Hematopoietic multipotent progenitor cell treated with erythropoietin and hydrocortisone succinate and interleukin-3 and kit ligand, for 8 days (in vitro differentiated cells): Measurements from ENCODE around the gene SNORC.
"Not testable (repeated sequence)": the region's sequence is repeated elsewhere in the genome, so short reads cannot be mapped to it uniquely, and the experiment has no call there.

Source experiments
- DNase-seq: peaks from one replicate; pipeline ENCODE4 v3.0.0-alpha.2; 2015

Gene SNORC

DNA sequence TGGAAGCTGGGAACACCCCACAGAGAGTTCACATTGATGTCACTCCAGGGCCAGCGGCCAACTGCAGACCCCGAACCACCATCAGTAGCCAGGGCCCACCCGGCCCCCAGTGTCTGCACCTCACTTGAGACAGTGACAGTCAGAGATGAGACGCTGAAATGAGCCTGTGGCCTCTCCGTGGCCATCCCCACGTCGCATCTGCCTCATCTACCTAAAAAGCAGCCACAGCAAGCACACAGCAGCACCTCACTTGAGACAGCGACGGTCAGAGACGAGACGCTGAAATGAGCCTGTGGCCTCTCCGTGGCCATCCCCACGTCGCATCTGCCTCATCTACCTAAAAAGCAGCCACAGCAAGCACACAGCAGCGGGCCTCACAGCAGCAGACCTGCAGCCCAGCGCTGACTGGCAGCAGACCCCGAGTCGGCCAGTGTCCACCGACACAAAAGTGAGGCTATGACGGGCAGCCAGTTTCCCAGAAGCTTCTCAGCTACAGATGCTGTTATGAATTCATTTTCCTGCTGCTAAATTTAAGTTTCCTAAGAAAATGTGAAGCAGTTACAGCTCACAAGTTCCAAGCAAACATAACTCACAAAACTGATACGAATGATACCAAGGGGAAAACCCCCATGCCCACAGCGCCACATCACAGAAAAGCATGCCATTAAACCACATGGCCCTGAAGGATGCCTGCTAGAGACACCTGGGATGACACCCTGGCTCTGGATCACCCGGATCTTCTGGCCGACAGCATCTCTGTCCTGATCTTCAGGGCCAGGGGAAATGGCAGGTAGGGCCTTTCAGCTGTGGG lies 27.7 kb downstream of the SNORC start:
- DNase-seq = no peak

DNA sequence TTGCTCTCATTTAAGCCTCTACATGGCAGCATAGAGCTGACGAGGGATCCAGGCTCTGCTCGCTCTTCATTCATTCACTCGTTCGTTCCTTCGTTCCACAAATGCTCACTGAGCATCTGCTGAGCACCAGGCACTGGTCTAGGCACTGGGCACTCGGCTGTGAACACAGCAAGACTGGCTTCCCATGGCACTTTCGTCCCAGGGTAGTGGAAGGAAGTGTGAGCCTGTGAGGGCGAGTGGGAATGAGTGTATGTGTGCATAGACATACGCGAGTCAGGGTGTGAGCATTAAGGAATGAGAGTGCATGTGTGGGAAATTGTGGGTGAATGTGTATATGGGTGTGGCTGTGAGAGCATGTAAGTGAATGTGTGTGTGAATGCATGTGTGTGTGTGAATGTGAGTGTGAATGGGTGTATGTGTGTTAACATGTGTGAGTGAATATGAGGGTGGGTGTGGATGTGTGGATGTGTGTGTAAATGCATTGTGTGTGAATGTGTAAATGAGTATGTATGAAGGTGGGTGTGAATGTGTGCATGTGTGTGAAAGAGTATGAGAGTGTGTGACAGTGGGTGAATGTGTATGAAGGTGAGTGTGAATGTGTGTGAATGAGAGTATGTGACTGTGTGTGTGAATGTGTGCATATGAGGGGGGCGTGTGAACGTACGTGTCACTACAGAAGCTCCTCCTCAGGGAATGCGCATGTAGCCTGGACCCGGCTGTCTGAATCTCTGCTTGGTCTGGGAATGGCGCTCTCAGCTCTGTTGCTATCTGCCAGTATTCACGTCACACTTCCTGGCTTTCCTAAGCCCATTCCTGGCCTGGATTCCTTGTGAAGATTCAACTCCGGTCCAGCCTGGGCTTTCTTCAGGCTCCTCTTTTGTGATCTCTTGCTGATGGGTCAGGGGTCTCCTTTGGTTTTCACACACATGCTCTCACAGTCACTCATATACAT lies 28.8 kb downstream of the SNORC start:
- no peak for DNase-seq

DNA sequence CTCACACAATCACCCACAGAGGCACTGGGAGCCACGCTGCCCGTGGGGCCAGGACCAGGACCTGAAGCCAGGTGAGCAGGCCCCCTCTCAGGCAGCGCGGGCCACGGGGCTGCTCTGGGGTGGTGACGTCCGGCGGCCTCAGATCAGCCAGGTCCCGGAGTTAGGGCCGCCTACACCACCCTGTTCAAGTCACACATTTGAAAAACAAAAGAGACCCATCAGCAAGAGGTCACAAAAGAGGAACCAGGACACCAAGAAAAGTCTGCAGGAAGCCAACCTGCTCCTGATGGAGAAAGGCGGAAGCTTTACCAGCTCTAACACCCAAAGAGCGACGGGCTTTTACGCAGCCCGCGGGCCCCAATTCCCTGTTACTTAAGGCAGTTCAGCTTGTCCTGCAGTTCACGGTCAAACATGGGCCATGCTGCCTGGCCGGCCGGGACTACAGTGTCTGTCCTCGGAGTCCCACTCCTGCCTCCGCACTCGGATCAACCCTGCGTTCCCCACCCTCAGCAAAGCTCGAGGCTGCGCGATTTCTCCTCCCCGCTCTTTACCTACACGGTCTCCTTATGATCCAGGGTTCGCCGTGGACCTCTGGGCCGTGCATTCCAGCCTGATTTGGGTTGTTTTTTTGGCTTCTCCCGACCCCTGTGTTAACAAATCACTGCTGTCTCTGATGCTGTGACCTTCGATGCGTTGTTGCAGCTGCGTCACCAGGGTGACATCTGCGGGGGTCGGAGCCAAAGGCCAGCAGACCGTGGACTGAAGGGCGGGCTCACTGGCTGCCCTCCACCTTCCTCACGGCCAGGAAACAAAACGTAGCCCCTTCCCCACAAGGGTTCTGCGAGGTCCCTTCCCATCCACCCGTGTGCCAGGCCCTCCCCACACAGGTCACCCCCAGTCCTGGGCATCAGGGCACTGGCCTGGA lies 31.0 kb downstream of the SNORC start:
- DNase-seq = no peak

DNA sequence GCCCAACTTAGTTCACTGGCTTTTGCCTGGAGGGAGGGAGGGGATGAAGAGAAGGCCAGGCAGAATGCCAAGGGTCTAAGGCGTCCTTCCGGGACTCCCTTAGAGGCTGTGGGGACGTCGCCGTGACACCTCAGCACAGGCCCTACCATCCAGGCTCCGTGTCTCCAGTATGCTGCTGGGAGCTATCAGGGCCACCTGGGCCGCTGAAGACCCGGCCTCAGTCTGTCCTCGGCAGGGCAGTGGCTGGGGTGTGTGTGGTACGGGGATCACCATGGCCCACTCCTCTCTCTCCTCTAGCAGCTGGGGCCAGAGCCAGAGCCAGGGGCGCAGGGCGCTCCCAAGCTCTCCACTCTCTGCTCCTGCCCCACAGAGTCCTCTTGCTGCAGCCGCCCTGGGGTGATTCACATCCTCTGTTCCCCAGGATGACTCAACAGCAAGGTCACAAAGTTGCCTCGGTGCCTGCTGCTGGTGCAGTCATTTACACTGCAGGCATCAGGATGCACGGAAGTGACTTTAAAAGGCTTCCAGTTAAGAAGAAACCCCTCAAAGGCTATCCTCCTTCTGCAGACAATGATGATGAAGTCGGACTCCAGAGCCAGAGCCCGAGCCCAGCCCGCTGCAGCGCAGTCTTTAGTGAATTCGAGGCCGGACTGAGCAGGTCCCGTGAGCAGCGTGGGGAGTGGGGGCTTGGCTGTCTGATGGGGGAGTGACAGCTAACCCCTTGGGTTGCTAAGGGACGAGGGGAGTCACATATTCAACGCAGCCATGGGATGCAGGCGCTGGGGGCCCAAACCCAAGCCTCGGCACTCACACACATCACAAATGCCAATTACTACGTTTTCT lies 31.9 kb downstream of the SNORC start:
- DNase-seq = no peak

DNA sequence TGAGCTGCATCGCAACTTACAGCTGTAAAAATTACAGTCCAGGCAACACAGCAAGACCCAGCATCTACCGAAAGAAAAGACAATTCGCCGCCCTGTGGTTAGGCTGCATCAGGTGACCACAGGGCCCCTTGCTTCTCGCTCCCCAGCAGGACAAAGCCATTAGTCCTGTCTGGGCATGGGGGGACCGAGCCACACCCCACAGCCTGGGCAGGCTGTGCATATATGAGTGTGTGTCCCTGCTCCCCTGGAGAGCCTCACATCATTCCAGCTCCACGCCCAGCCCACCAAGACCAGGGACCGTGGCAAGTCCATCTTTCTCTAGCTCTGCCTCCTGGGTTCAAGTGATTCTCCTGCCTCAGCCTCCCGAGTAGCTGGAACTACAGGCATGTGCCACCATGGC lies 33.9 kb downstream of the SNORC start:
- no peak for DNase-seq

DNA sequence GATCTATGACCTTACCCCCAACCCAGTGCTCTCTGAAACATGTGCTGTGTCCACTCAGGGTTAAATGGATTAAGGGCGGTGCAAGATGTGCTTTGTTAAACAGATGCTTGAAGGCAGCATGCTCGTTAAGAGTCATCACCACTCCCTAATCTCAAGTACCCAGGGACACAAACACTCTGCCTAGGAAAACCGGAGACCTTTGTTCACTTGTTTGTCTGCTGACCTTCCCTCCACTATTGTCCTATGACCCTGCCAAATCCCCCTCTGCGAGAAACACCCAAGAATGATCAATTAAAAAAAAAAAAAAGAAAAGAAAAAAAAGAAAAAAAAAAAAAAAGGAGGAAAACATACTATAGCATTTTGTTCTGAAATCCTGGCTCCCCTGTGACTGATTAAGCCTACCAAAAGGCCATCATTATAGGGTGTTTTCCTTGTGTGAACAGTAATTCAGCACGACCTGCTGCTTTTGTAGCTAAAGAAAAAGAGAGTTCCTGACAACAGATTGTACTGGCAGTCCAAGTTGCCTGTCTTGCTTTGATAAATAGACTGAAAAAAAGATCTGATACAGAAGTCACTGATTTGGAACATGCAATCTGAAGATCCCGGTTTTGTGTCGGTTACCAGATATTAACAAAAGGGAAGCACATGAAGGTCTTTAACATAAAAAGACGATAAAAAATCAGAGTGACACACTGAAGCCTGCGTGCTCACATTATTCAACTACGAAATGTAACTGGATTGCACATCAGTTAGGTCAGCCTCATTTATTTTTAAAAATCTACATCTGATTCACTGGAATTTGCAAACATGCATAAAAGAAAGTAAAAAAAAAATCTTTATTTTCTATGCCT lies 37.0 kb downstream of the SNORC start:
- DNase-seq = not testable (repeated sequence)

DNA sequence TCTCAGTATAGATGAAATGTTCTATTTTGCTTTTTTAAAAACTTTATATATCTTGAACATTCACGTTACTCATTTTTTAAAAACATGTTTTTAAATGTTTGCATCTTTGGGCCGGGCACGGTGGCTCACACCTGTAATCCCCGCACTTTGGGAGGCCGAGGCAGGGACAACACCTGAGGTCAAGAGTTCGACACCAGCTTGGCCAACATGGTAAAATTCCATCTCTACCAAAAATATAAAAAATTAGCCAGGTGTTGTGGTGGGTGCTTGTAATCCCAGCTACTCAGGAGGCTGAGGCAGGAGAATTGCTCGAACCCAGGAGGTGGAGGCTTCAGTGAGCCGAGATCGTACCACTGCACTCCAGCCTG lies 37.6 kb downstream of the SNORC start:
- not testable (repeated sequence) for DNase-seq

DNA sequence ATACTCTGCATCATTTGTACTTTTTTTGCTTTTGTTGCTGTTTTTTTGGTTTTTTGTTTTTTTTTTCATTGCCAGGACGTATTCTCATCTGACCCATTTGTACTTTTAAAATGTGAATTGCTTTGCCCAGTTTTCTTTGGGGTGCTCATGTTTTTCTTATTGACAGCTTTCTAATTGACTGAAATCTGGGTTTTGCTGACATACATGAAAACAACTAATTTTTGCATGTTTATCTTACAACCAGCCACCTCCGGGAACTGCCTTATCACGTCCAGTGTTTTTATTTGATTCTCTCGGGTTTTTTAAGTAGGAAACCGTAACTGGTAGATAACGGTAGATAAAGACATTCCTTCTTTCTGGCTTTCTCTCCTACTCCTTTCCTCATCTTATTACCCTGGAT lies 38.6 kb downstream of the SNORC start:
- DNase-seq = no peak

DNA sequence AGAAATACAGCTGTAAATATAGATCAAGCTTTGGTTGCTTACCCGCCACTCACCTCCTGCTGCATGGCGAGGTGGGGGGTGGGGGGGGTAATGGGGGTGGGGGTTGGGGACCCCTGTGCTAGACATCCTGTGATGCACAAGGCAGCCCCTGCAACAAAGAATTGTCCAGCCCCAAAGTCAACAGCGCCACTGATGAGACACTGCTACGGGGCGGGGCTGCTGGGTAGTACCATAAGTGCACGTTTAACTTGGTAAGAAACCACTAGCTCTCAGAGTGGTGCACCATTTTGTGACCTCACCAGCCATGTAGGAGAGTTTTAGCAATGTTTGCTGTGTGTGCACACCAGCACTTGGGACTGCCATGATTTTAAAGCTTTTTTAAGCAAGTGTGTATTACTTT lies 40.3 kb downstream of the SNORC start:
- DNase-seq = no peak

DNA sequence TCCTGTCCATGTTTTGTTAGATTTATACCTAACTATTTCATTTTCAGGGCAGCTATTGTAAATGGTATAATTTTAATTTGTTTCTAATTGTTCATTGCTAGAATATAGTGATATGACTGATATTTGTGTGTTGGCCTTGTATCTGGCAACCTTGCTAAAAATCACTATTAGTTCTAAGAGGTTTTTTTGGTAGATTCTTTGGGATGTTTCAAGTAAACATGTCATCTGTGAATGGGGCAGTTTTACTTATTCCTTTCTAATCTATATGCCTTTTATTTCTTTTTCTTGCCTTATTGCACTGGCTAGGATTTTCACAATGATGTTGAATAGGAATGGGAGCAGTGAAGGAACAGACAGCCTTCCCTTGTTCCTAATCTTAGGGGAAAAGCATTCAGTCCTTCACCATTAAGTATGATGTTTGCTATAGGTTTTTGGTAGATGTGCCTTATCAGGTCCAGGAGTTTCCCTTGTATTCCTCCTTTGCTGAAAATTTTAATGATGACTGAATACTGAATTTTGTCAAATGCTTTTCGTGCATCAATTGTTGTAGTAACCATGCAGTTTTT lies 41.7 kb downstream of the SNORC start:
- DNase-seq = no peak

DNA sequence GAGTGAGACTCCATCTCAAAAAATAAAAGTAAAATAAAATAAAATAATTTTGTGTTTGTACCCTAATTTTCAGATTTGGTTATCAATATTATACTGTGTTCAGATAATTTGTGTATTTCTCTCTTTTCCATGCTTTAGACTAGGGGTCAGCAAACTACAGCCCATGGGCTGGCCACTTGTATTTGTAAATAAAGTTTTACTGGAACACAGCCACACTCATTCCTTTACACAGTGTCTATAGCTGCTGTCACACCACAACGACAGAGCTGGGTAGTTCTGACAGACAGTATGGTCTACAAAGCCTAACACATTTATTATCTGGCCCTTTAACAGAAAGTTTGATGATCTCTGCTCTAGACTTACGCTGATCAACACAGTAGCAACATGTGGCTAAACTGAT lies 43.8 kb downstream of the SNORC start:
- DNase-seq = no peak

DNA sequence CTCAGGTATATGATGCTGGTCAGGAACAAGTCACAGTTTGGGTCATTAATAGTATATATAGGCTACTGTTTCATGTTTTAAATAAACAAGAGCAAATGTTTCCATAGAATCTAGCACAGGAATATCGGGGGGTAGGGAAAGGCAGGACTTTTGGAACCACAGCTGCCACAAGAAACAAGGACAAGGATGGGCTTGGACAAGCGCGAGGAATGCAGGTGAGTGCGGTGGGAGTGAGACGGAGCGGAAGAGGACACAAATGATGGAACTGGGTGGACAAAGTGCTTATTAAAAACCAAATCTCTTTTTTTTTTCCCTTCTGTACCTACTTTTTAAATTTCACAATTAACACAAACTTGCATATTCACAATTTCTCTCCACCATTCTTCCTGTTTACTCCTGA lies 49.1 kb downstream of the SNORC start:
- no peak for DNase-seq

DNA sequence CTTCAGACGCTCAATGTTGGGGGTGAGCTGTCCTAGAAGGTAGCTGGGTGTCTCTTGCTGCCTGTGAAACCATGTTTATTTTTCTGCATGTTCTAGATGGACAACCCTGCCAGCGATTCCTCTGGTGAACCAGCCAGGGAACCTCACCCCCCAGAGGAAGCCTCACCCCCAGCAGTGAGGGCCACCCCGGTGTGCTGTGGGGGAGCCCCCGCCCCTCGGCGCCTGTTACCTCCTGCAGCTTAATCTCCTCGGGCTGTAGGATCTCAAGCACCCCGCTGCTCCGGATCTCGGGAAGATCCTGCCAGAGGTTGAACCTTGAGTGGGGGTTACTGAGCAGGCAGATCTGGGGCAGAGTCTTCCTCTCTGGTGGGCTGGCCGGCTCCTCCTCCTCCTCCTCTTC lies 50.0 kb downstream of the SNORC start:
- no peak for DNase-seq

DNA sequence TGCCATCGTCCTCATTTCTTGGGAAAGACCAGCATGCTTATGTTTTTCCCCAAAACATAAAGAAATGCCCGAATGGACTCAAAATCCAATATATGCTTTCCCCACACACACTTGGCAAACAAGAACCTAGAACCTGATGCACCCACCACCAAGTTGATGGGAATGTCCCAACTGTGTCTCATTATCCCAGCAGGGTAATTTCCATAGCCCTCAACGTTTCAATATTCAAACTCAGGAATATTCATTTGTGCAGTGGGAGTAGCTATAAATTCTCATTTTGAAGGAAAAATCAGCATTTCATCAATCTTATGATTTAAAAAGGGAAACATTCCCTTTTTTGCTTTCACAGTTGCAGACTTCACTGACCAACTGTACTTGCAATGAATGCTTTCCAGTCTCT lies 50.7 kb downstream of the SNORC start:
- no peak for DNase-seq

DNA sequence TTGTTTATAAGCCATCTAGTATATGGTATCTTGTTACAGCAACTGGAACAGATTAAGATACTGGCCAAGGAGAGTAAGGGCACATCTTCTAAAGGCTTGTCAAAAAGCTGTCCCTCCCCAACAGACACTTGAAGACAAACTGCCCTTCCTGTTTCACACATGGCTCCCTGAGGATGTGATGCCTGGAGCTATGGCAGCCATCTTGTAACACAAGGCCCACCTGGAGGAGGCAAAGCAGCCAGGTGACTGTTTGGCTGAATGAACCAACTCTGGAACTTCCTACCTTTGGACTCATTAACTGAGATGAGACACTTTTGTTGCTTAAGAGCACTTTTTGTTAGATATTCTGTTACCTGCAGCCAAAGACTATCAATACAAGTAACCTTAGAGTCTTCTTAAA lies 54.4 kb downstream of the SNORC start:
- DNase-seq = no peak

DNA sequence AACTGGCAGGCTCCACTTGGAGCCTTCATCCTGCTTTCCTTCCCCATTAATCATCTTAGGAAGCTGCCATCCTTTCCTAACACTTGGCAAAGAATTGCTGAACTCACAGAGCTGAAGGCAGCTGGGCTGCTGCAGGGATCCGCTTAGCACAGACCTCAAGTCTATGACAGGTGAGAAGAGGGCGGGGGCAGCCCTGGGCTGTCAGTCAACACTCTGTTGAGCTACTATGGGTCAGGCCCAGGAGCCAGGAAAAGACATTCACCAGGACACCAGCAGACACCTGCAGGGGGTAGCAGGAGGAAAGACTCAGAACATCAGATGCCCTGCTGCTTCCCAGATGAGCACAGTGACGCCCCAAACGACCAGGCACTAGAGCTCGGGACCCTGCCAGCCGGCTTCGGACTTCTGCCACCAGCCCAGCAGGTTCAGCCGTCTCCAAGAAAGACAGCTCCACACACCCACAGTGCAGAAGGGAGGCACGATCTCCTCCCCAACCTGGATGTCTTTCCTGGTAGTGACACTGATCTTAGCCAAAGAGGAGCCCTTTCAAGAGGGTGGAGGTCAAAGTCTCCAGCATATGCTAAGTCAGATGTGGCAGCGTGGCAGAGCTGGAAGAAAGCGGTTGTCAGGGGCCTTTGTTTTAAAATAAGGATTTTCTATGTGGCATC lies 55.2 kb downstream of the SNORC start:
- DNase-seq = no peak

DNA sequence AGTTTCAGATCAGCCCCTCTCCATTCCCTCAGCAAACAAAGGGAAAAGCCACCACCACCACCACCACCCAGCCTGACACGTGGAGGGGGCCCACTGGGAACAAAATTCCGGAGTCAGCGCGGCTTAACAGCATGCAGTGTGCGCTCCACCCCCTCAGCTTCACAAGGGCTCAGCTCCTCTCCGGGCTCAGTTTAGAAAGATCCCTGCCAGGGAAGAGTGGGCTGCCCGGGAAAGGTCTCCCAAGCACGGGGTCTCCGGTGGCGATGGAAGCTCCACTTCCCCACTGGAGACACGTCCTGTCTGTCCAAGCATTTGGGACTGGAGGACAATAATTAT lies 55.7 kb downstream of the SNORC start:
- no peak for DNase-seq

DNA sequence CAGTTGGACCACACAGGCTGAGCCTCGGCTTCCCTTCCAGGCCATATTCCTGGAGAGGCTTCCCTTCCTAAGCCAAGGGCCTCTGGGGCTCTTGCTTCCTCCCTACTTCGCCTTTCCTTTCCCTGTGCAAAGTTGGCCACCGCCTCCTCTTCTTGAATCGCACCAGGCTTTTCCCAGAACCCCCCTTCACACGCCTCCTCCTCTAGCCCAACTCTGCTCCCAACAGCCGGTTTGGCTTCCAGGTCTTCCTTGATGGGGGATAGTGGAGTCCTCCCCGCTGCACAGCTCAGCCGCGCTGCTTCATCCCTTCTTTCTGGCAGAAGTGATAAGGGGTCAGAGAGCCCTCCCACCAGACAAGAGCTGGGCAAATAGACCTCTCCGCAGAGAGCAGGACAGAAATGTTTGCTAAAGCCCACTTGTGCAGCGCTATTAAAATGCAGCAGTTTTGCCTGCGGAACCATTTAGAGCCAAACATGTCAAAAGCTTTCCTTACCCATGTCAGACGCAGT lies 56.4 kb downstream of the SNORC start:
- DNase-seq = no peak

DNA sequence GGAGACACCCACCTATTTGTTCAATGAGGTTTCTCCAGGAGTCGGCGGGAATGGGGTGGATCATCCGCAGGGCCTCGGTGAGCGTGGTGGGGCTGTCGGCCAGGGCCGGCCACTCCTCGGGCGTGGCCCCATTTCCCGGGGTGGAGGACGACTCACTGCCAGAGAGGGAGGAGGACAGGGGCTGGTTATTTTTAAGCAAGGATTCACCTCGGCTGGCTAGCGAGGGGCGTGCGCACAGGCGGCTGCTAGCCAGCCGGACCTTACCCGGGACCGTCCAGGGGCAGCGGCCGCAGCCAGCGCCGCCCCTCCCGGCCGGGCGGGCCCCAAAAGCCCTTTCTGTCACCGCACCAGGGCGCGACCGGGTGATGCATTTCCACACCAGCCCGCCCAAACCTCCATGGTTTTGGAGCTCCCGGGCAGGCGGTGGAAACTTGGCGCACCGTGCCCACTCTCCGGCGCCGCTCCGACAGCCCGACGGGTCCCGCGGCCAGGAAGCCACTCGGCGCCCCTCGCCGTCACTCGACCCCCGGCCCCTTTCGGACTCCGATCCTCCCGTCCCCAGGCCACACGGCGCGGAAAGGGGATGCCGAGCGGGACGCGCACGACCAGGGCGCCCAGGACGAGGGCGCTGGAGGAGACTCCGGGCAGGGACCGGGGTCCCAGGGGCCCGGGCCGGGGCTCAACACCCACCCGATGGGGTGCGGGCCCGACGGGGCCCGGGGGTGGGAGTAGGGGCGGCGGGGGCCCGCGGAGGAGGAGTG lies 57.1 kb downstream of the SNORC start:
- DNase-seq = no peak
